Panc1 (cell line): ENCODE measurements around the gene RNF169.

Experiments
- CTCF ChIP-seq: fragments of 450-650 bp; IDR thresholded peaks from 2 replicates; pipeline ENCODE4 v1.5.1; 2017; ENCODE audit warnings: mild to moderate bottlenecking
- POLR2AphosphoS5 ChIP-seq: IDR thresholded peaks from 2 replicates; pipeline ENCODE4 v1.6.1; 2012; ENCODE audit warnings: mild to moderate bottlenecking, low read depth, low read length, moderate library complexity
- REST ChIP-seq, 2 experiments: IDR thresholded peaks; 2 replicates each; pipeline ENCODE4 v1.6.1; 2011 to 2012; ENCODE audit warnings: low read depth in 2 of 2, control low read depth in 1 of 2, low read length in 1 of 2, mild to moderate bottlenecking in 1 of 2, moderate library complexity in 1 of 2; ENCODE audit not compliant: insufficient read depth in 1 of 2
- TCF7L2 ChIP-seq: IDR thresholded peaks from 2 replicates; pipeline ENCODE4 v1.6.1; 2011; ENCODE audit warnings: mild to moderate bottlenecking, low read depth, low read length, inconsistent platforms

GRCh38 chr11:74729397-74729796, 19.3 kb upstream of the RNF169 start:
- no peak for TF ChIP-seq CTCF
- no peak for TF ChIP-seq POLR2AphosphoS5
- no peak for TF ChIP-seq TCF7L2
- no peak for TF ChIP-seq REST (IDR thresholded peaks at IDR 0.05; ENCODE audit: insufficient read depth in 1 of 2, low read depth in 2 of 2, low read length in 1 of 2)
